NCI-H1436 (cell line): ENCODE results near the gene SMIM14.

ENCODE experiments used
- DNase-seq: peaks from one replicate; lab custom pipeline; 2025; lab: John Stamatoyannopoulos, UW

SMIM14 gene

DNA sequence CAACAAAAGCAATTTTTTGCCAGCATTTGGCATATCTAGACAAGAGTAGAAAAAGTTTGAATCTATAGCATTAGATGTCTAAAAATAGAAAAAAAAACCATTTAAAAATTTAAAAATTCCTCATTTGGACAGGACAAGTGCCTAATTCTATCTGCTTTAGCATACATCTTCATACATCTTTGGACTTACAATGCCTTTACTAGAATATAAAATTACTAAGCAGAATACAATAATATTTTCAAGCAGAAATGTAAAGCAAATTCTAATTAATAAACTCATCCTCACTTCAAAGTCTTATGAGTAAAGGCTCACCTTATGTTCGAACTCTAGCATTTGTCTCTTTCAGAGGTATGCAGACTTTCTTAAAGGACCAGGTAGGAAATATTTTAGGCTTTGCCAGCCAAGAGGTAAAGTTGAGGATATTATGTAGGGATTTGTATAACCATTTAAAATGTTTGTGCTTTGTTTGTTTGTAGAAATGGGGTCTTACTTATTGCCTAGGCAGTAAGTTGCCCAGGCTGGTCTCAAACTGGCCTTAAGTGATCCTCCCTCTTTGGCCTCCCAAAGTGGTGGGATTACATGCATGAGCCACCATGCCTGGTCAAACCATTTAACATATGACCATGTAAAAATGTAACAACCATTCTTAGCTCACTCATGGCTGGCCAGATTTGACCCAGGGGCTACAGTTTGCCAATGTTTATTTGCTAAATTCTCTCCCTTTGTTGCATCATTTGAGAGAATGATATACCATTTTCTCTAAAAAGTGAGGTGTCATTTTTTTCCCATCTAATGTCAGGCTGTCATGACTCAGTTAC lies 140.5 kb downstream of the SMIM14 start:
- no peak for DNase-seq
